Measurements from ENCODE around the gene SUDS3. TPM values are rescaled to one million over a fixed set of nuclear protein-coding genes. Genes with fewer than 3 reads are reported as not detected.

Gene SUDS3
- total RNA-seq, 1 donor from 2014 or later: 23.5 TPM

DNA sequence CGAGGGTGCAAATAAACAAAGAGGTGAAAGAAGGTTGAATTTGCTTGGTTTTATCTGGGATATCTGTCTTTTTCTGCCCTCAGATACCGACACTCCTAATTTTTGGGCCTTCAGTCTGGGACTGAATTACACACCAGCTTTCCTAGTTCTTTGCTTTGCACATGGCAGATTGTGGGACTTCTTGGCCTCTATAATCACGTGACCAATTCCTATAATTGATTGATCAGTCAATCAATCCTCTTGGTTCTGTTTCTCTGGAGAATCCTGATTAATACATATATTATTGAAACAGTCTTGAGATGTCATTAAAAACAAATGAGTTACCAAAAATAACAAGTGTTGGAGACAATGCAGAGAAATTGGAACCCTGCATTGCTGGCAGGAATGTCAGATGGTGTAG lies 62.7 kb downstream of the SUDS3 start:
- Mint-ChIP-seq H3K4me3 (ENCODE audit: low read depth) (no peak overlapping the region), H3K9me3 (no peaks in the 10 kb centered on the region), H3K36me3 (ENCODE audit: low read depth) (no peaks in the 10 kb centered on the region), H3K27me3 (ENCODE audit: low read depth) (no peaks in the 10 kb centered on the region), H3K27ac (no peak overlapping the region), H3K4me1 (ENCODE audit: low read depth) (no peaks in the 10 kb centered on the region)
- DNase-seq (ENCODE audit: low spot score): no peak
- intact Hi-C loops (cut with micrococcal nuclease): no loop called here

DNA sequence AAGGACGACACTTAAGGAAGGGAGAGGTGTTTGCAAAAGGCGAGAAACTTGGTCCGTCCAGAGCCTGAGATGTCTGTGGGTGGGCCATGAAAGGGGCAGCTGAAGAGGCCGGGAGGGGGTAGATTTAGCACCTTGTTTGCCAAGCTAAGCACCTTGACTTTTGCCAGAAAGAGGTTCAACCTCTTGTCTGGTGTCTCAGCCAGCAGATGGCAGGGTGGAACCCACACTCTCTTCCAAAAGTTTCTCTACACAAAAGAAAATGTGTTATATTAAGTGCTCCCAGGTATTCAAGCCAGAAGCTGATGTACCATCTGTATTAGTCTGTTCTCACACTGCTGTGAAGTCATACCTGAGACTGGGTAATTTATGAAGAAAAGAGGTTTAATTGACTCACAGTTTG lies 69.9 kb downstream of the SUDS3 start:
- no peaks in the 10 kb centered on the region for H3K27me3 Mint-ChIP-seq (ENCODE audit: low read depth)
- H3K27ac Mint-ChIP-seq: no peak overlapping the region
- intact Hi-C loops (cut with micrococcal nuclease): no loop called here
- no peak for DNase-seq (ENCODE audit: low spot score)
- no peaks in the 10 kb centered on the region for H3K9me3 Mint-ChIP-seq
- H3K36me3 Mint-ChIP-seq (ENCODE audit: low read depth): no peaks in the 10 kb centered on the region
- H3K4me1 Mint-ChIP-seq (ENCODE audit: low read depth): no peaks in the 10 kb centered on the region
- H3K4me3 Mint-ChIP-seq (ENCODE audit: low read depth): no peak overlapping the region

DNA sequence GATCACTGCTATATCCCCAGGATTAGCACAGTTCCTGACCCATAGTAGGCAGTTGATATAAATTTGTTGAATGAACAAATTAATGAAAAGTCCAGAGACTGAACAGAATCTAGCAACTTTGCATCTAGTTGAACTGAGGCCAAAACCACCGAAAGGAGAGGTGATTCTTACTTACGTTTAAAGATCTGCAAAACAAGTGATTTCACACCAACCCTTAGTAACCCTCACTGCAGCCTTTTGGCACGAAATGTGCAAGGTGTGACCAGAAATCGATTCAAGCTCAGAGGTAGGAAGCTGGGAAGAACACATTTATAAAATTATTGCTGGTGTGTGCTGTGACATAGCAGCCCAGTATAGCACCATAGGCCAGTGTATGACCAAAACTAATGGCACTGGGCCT lies 70.8 kb downstream of the SUDS3 start:
- DNase-seq (ENCODE audit: low spot score): no peak
- Mint-ChIP-seq H3K36me3 (ENCODE audit: low read depth) (no peaks in the 10 kb centered on the region), H3K27me3 (ENCODE audit: low read depth) (no peaks in the 10 kb centered on the region), H3K9me3 (no peaks in the 10 kb centered on the region), H3K4me1 (ENCODE audit: low read depth) (no peaks in the 10 kb centered on the region), H3K27ac (no peak overlapping the region), H3K4me3 (ENCODE audit: low read depth) (no peak overlapping the region)
- intact Hi-C loops (cut with micrococcal nuclease): no loop called here

DNA sequence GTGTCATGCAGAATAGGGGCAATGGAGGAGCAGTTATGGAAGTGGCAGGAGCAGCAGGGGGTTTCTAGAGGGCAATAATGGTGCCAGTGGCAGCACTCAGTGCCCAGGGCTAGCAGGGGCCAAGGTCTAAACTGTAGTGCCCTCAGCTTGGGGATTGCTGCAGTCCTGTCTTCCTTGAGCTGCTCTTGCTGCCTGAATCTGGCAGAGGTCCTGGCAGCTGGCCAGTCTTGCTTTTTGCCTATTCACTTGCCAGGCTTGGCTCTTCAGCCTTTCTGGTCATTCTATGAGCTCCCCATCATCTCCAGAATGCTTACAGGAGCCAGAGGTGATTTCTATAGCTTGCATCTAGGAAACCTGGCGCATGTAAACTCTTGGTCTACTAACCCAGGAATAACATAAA lies 72.0 kb downstream of the SUDS3 start:
- H3K9me3 Mint-ChIP-seq: no peaks in the 10 kb centered on the region
- H3K27ac Mint-ChIP-seq: no peak overlapping the region
- H3K27me3 Mint-ChIP-seq (ENCODE audit: low read depth): no peaks in the 10 kb centered on the region
- no peak for DNase-seq (ENCODE audit: low spot score)
- no peaks in the 10 kb centered on the region for H3K4me1 Mint-ChIP-seq (ENCODE audit: low read depth)
- intact Hi-C loops (cut with micrococcal nuclease): no loop called here
- no peak overlapping the region for H3K4me3 Mint-ChIP-seq (ENCODE audit: low read depth)
- no peaks in the 10 kb centered on the region for H3K36me3 Mint-ChIP-seq (ENCODE audit: low read depth)

DNA sequence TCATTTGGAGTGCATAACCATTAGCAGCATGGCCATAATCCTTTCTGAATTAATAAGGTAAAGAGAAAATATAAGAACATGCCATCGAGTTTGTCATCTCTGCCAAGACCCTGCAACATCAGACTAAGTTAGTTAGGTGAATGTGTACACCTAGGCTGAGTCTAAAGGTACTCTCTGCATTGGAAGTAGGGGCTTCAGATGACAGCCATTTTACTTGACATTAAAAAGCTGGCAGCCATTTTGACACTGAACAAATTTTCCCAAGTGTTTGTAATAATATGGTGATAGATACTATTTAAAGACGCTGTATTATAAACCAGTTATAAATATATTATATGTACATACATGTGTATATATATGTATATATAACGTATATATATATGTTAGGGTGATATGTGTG lies 79.0 kb downstream of the SUDS3 start:
- no peak for DNase-seq (ENCODE audit: low spot score)
- intact Hi-C loops (cut with micrococcal nuclease): no loop called here
- Mint-ChIP-seq H3K9me3 (no peaks in the 10 kb centered on the region), H3K36me3 (ENCODE audit: low read depth) (no peaks in the 10 kb centered on the region), H3K4me1 (ENCODE audit: low read depth) (peaks cover 3% of the 10 kb centered on the region), H3K27ac (no peak overlapping the region), H3K4me3 (ENCODE audit: low read depth) (no peak overlapping the region), H3K27me3 (ENCODE audit: low read depth) (no peaks in the 10 kb centered on the region)

DNA sequence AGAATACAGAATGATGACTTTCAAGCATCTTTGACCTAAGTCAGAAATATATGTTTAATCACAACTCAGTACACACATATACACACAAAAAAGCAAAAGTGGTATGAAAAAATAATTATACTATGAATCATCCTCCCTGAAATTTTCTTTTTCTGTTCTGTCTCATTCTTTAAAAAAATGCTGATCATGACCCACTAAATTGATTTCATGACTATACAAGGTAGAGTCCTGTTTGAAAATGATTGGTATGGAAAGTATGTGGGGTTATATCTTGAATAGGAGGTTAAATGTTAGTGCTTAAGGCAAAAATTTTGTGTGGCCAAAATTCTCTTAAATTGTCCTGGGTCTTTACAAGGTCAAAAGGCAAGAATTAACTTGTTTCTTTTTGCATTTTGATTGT lies 80.4 kb downstream of the SUDS3 start:
- Mint-ChIP-seq H3K9me3 (no peaks in the 10 kb centered on the region), H3K4me1 (ENCODE audit: low read depth) (peaks cover 3% of the 10 kb centered on the region), H3K27ac (no peak overlapping the region), H3K4me3 (ENCODE audit: low read depth) (no peak overlapping the region), H3K27me3 (ENCODE audit: low read depth) (no peaks in the 10 kb centered on the region), H3K36me3 (ENCODE audit: low read depth) (no peaks in the 10 kb centered on the region)
- DNase-seq (ENCODE audit: low spot score): no peak
- intact Hi-C loops (cut with micrococcal nuclease): no loop called here

DNA sequence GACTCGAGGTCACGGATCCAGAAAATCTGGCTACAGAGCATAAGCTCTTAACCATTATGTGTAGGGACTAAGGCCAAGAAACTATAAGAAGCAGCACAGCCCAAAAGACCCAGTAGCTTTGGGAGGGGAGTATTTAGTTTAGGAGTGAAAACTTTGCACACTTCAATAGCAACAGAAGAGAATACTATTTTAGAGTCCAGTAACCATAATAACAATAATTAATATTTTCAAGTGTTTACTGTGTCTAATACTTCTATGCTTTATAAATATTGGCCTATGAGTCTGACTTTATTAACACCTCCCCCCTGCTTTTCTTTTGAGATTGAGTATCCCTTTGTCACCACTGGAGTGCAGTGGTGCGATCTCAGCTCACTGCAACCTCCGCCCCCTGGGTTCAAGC lies 82.8 kb downstream of the SUDS3 start:
- Mint-ChIP-seq H3K9me3 (no peaks in the 10 kb centered on the region), H3K4me1 (ENCODE audit: low read depth) (peaks cover 3% of the 10 kb centered on the region), H3K27me3 (ENCODE audit: low read depth) (no peaks in the 10 kb centered on the region), H3K36me3 (ENCODE audit: low read depth) (no peaks in the 10 kb centered on the region), H3K4me3 (ENCODE audit: low read depth) (no peak overlapping the region), H3K27ac (no peak overlapping the region)
- intact Hi-C loops (cut with micrococcal nuclease): no loop called here
- no peak for DNase-seq (ENCODE audit: low spot score)

DNA sequence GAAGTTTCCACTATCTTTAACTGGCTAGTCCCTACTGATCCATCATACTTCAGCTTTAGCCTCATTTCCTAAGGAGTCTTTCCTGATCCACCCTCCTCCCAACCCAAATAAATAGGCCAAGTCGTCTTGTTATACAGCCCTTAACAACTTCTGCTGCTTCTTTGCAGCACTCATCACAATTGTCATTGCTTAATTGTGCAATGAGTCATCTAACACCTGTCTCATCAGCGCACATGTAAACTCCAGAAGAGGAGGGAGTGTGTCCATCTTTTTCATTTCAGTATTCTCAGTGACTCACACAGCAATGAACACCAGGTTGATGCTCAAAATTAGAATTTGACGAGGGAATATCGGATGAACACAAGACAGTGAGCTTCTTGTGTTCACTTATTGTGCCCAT lies 87.3 kb downstream of the SUDS3 start:
- H3K9me3 Mint-ChIP-seq: no peaks in the 10 kb centered on the region
- no peaks in the 10 kb centered on the region for H3K4me1 Mint-ChIP-seq (ENCODE audit: low read depth)
- no peak for DNase-seq (ENCODE audit: low spot score)
- H3K4me3 Mint-ChIP-seq (ENCODE audit: low read depth): no peak overlapping the region
- H3K27me3 Mint-ChIP-seq (ENCODE audit: low read depth): no peaks in the 10 kb centered on the region
- no peaks in the 10 kb centered on the region for H3K36me3 Mint-ChIP-seq (ENCODE audit: low read depth)
- intact Hi-C loops (cut with micrococcal nuclease): no loop called here
- no peak overlapping the region for H3K27ac Mint-ChIP-seq

DNA sequence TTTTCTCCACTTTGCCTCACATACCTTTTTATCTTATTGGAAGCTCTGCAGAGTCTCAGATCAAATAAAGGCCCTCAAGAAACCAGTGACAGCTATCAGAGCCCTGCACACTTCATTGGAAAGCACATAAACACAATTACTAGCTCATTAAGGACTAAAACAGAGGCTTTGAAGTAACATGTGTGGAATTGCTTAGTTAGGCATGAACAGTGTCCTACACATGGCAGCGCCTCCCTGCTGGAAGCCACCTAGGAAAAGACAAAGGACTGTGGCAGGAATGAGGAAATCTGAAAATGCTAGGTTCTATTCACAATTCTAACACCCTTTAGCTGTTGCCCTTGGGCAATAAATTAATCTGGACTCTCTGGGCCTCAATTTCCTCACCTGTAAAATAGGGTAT lies 89.4 kb downstream of the SUDS3 start:
- no peaks in the 10 kb centered on the region for H3K27me3 Mint-ChIP-seq (ENCODE audit: low read depth)
- H3K4me1 Mint-ChIP-seq (ENCODE audit: low read depth): no peaks in the 10 kb centered on the region
- H3K9me3 Mint-ChIP-seq: no peaks in the 10 kb centered on the region
- H3K27ac Mint-ChIP-seq: no peak overlapping the region
- no peak for DNase-seq (ENCODE audit: low spot score)
- no peaks in the 10 kb centered on the region for H3K36me3 Mint-ChIP-seq (ENCODE audit: low read depth)
- H3K4me3 Mint-ChIP-seq (ENCODE audit: low read depth): no peak overlapping the region
- intact Hi-C loops (cut with micrococcal nuclease): no loop called here

Other genes starting within 250 kb of the SUDS3 start
- 177 and 184 TPM in 2 replicates for gene PEBP1, start 240.4 kb upstream of the SUDS3 start, total RNA-seq
- 52.4 and 57.0 TPM in 2 replicates for gene TAOK3, start 3.6 kb upstream of the SUDS3 start, total RNA-seq